PC-9 (cell line): ENCODE data around the gene GCK. TPM values are rescaled to one million over a fixed set of nuclear protein-coding genes. Genes with fewer than 3 reads are reported as not detected.

Source experiments
- BruUV-seq: library from RNA; stranded (reverse); fragments of 400-500 nt; replicated peaks from 2 replicates; lab custom pipeline; 2021; lab: Mats Ljungman, UMichigan
- CTCF ChIA-PET: fragments of 300-600 bp; sonication (Branson Sonifier 250); formaldehyde crosslinking; loops from one replicate; lab custom pipeline; 2022; ENCODE audit warnings: antibody characterized with exemption; lab: Charles Lee
- POLR2A ChIA-PET: fragments of 300-600 bp; sonication (Branson Sonifier 250); formaldehyde crosslinking; loops from one replicate; lab custom pipeline; 2022; ENCODE audit warnings: antibody characterized with exemption; ENCODE audit not compliant: unreplicated experiment; lab: Charles Lee
- DNase-seq, 2 experiments: peaks; one replicate each; pipeline versions ENCODE4 v3.0.0 to v3.0.0-alpha.2; 2015 to 2022; ENCODE audit warnings: mixed read lengths in 1 of 2
- H2AFZ ChIP-seq: fragments of 200-600 bp; sonication (generic); 2 replicates; pipeline ENCODE4 v1.8.1; 2017; ENCODE audit warnings: antibody characterized with exemption
- H3F3A ChIP-seq: fragments of 200-600 bp; sonication (generic); 2 replicates; pipeline ENCODE4 v1.8.1; 2017; ENCODE audit warnings: antibody characterized with exemption, mild to moderate bottlenecking, low read depth; ENCODE audit not compliant: insufficient read depth
- H3K27ac ChIP-seq: fragments of 200-600 bp; sonication (generic); 2 replicates; pipeline ENCODE4 v1.6.1; 2016; ENCODE audit warnings: mixed run types
- H3K27me3 ChIP-seq: fragments of 200-600 bp; sonication (generic); 2 replicates; pipeline ENCODE4 v1.6.1; 2016; ENCODE audit warnings: low read depth, mixed run types; ENCODE audit not compliant: insufficient read depth
- H3K36me3 ChIP-seq: fragments of 200-600 bp; sonication (generic); 2 replicates; pipeline ENCODE4 v1.6.1; 2016; ENCODE audit warnings: low read depth, mixed run types
- H3K4me1 ChIP-seq: fragments of 200-600 bp; sonication (generic); replicated peaks from 2 replicates; pipeline ENCODE4 v1.6.1; 2016; ENCODE audit warnings: mixed run types; ENCODE audit not compliant: insufficient read depth
- H3K4me2 ChIP-seq: fragments of 200-600 bp; sonication (generic); 2 replicates; pipeline ENCODE4 v1.6.1; 2017; ENCODE audit warnings: mixed run types
- H3K4me3 ChIP-seq: fragments of 200-600 bp; sonication (generic); 2 replicates; pipeline ENCODE4 v1.6.1; 2016; ENCODE audit warnings: mixed run types
- H3K79me2 ChIP-seq: fragments of 200-600 bp; sonication (generic); 2 replicates; pipeline ENCODE4 v1.6.1; 2017; ENCODE audit warnings: low read depth, mixed run types
- H3K9me2 ChIP-seq: fragments of 200-600 bp; sonication (generic); 2 replicates; pipeline ENCODE4 v1.8.1; 2017; ENCODE audit warnings: mild to moderate bottlenecking; ENCODE audit not compliant: insufficient read depth
- H3K9me3 ChIP-seq: fragments of 200-600 bp; sonication (generic); 2 replicates; pipeline ENCODE4 v1.8.1; 2016; ENCODE audit warnings: low read depth; ENCODE audit not compliant: insufficient read depth
- H4K20me1 ChIP-seq: fragments of 200-600 bp; sonication (generic); 2 replicates; pipeline ENCODE4 v1.8.1; 2017; ENCODE audit not compliant: insufficient read depth
- CTCF ChIP-seq: fragments of 200-600 bp; sonication (generic); conservative IDR thresholded peaks from 2 replicates; pipeline ENCODE4 v1.6.1; 2017; ENCODE audit warnings: mixed run types, antibody characterized with exemption, mild to moderate bottlenecking, moderate library complexity
- EZH2 ChIP-seq: fragments of 200-600 bp; sonication (generic); IDR thresholded peaks from 2 replicates; pipeline ENCODE4 v1.8.0; 2017; ENCODE audit warnings: antibody characterized with exemption, low read depth
- intact Hi-C: fragments of 100-400 bp; cut with micrococcal nuclease; formaldehyde crosslinking; loops from one replicate; pipeline ENCODE4 v1.10.0; 2022; ENCODE audit not compliant: unreplicated experiment
- total RNA-seq: library from RNA; stranded (reverse); gene quantifications from 2 replicates; pipeline ENCODE4 v1.2.3, GENCODE V29; 2021

GCK gene
- total RNA-seq, 1 experiment from 2014 or later, result not detected

- Histone ChIP-seq H3K79me2 (no peaks in the 10 kb centered on the region), H3K4me1 (peaks cover 14% of the 10 kb centered on the region), H3K9me2 (no peaks in the 10 kb centered on the region), H3K27me3 (no peaks in the 10 kb centered on the region), H3K36me3 (no peaks in the 10 kb centered on the region), H3K9me3 (no peaks in the 10 kb centered on the region), H3K4me2 (no peak overlapping the region), H3K27ac (no peak overlapping the region), H4K20me1 (no peaks in the 10 kb centered on the region), H3F3A (no peaks in the 10 kb centered on the region), H3K4me3 (no peak overlapping the region), H2AFZ (no peak overlapping the region)
- POLR2A ChIA-PET, result interaction anchor here (0.6 kb wide), 1 partner anchor 644 kb away, joined by 7 read pairs; no protein-coding TSS in a partner anchor
- intact Hi-C loops, result no loop called here
- no peak for DNase-seq
- CTCF ChIA-PET, result interaction anchor here (1.1 kb wide), 1 partner anchor 30 kb away, joined by 9 read pairs; no protein-coding TSS in a partner anchor
- TF ChIP-seq CTCF (no peak), EZH2 (no peak)
- no TSS peak for BruUV-seq
Measured at GRCh38 chr7:44152971-44153947, 36.0 kb downstream of the GCK start.

GRCh38 chr7:44151956-44152355, 37.3 kb downstream of the GCK start:
- BruUV-seq, result no TSS peak
- Histone ChIP-seq H3K79me2 (no peaks in the 10 kb centered on the region), H3F3A (no peaks in the 10 kb centered on the region), H3K4me3 (no peak overlapping the region), H3K27ac (no peak overlapping the region), H3K4me2 (no peak overlapping the region), H3K9me2 (no peaks in the 10 kb centered on the region), H3K9me3 (no peaks in the 10 kb centered on the region), H4K20me1 (no peaks in the 10 kb centered on the region), H3K27me3 (no peaks in the 10 kb centered on the region), H2AFZ (no peak overlapping the region), H3K36me3 (no peaks in the 10 kb centered on the region), H3K4me1 (peaks cover 14% of the 10 kb centered on the region)
- no peak for DNase-seq
- ChIA-PET POLR2A (no interaction called here), CTCF (no interaction called here)
- intact Hi-C loops, result no loop called here
- TF ChIP-seq CTCF, result no peak

GRCh38 chr7:44150966-44151941, 38.0 kb downstream of the GCK start:
- no peak for TF ChIP-seq CTCF
- TF ChIP-seq EZH2, result no peak
- intact Hi-C loops, result no loop called here
- H3K9me2 ChIP-seq, result no peaks in the 10 kb centered on the region
- H3K27ac ChIP-seq, result no peak overlapping the region
- no TSS peak for BruUV-seq
- H3K79me2 ChIP-seq, result no peaks in the 10 kb centered on the region
- H3K4me1 ChIP-seq, result peaks cover 14% of the 10 kb centered on the region
- no peaks in the 10 kb centered on the region for H3F3A ChIP-seq
- H3K4me2 ChIP-seq, result peak overlapping the region; percentile 34
- no peaks in the 10 kb centered on the region for H3K27me3 ChIP-seq
- H3K36me3 ChIP-seq, result no peaks in the 10 kb centered on the region
- ChIA-PET CTCF (interaction anchor here (1.0 to 1.3 kb wide), 2 partner anchors 10 to 20 kb away, joined by 3 read pairs; no protein-coding TSS in a partner anchor), POLR2A (no interaction called here)
- H2AFZ ChIP-seq, result no peak overlapping the region
- H3K4me3 ChIP-seq, result no peak overlapping the region
- H3K9me3 ChIP-seq, result no peaks in the 10 kb centered on the region
- no peaks in the 10 kb centered on the region for H4K20me1 ChIP-seq
- DNase-seq, result no peak
